Ishikawa (cell line): Measurements from ENCODE around the gene SACS.

Source experiments
- CEBPB ChIP-seq: IDR thresholded peaks from 2 replicates; pipeline ENCODE4 v1.6.1; 2012
- CREB1 ChIP-seq: IDR thresholded peaks from 2 replicates; pipeline ENCODE4 v1.6.1; 2012; ENCODE audit warnings: low read depth
- EGR1 ChIP-seq: IDR thresholded peaks from 2 replicates; pipeline ENCODE4 v1.6.1; 2012
- EP300 ChIP-seq: IDR thresholded peaks from 2 replicates; pipeline ENCODE4 v1.6.1; 2012; ENCODE audit warnings: borderline replicate concordance
- FOXM1 ChIP-seq: IDR thresholded peaks from 2 replicates; pipeline ENCODE4 v1.6.1; 2012; ENCODE audit warnings: low read depth, borderline replicate concordance
- NFIC ChIP-seq: IDR thresholded peaks from 2 replicates; pipeline ENCODE4 v1.6.1; 2012
- RAD21 ChIP-seq: IDR thresholded peaks from 2 replicates; pipeline ENCODE4 v1.6.1; 2012; ENCODE audit warnings: low read depth
- TAF1 ChIP-seq: IDR thresholded peaks from 2 replicates; pipeline ENCODE4 v1.6.1; 2012; ENCODE audit warnings: low read depth, mild to moderate bottlenecking
- TCF12 ChIP-seq: IDR thresholded peaks from 2 replicates; pipeline ENCODE4 v1.6.1; 2012; ENCODE audit warnings: low read depth
- TEAD4 ChIP-seq: IDR thresholded peaks from 2 replicates; pipeline ENCODE4 v1.6.1; 2012
- YY1 ChIP-seq: IDR thresholded peaks from 2 replicates; pipeline ENCODE4 v1.6.1; 2012; ENCODE audit warnings: low read depth
- ZBTB7A ChIP-seq: IDR thresholded peaks from 2 replicates; pipeline ENCODE4 v1.6.1; 2012; ENCODE audit warnings: low read depth
- TF ChIP-seq, protein P1 (sequence below): IDR thresholded peaks from 2 replicates; pipeline ENCODE4 v1.6.1; 2012
- TF ChIP-seq, protein P2 (sequence below): IDR thresholded peaks from 2 replicates; pipeline ENCODE4 v1.6.1; 2012
- TF ChIP-seq, protein P3 (sequence below): IDR thresholded peaks from 2 replicates; pipeline ENCODE4 v1.6.1; 2012; ENCODE audit warnings: low read depth, mild to moderate bottlenecking

Gene SACS

DNA sequence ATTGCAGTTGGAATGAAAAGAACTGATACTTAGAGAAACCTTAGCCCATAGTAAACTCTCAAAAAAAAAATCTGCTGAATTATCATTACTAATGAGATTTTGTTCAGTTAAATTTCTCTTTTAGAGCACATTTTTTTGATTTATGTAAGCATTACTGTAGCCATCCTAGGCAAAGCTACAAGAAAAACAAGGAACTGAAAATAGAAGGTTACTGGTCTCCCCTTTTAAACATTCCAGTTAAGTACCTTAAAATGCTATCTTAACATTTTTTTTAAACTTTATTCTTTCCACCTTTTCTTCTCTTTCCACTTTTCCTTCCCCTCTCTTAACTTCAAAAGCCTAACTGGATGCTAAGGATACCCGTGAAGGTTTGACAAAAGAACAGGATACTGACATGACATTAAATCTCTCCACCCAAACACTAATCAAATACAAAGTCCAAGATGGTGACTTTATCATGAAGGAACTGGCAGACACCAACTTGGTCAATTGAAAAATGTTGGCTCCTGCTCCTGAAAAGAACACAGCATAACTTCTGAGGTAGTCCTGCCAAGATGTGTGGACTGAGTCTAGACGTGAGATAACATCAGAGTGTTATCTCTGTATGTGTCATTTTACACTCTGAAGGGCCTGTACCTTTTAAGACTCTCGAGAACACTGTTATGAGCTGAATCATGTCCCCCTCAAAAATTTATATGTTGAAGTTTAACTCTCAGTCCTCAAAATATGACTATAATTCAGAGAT, 29.5 kb upstream of the SACS start:
- no peak for TF ChIP-seq TEAD4
- no peak for TF ChIP-seq CEBPB
- no peak for TF ChIP-seq TAF1
- TF ChIP-seq EGR1 = no peak
- no peak for TF ChIP-seq RAD21
- TF ChIP-seq, protein P1, sequence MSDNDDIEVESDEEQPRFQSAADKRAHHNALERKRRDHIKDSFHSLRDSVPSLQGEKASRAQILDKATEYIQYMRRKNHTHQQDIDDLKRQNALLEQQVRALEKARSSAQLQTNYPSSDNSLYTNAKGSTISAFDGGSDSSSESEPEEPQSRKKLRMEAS = no peak
- TF ChIP-seq, protein P2, sequence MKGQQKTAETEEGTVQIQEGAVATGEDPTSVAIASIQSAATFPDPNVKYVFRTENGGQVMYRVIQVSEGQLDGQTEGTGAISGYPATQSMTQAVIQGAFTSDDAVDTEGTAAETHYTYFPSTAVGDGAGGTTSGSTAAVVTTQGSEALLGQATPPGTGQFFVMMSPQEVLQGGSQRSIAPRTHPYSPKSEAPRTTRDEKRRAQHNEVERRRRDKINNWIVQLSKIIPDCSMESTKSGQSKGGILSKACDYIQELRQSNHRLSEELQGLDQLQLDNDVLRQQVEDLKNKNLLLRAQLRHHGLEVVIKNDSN = no peak
- no peak for TF ChIP-seq EP300
- TF ChIP-seq CREB1 = no peak
- TF ChIP-seq TCF12 = no peak
- TF ChIP-seq, protein P3, sequence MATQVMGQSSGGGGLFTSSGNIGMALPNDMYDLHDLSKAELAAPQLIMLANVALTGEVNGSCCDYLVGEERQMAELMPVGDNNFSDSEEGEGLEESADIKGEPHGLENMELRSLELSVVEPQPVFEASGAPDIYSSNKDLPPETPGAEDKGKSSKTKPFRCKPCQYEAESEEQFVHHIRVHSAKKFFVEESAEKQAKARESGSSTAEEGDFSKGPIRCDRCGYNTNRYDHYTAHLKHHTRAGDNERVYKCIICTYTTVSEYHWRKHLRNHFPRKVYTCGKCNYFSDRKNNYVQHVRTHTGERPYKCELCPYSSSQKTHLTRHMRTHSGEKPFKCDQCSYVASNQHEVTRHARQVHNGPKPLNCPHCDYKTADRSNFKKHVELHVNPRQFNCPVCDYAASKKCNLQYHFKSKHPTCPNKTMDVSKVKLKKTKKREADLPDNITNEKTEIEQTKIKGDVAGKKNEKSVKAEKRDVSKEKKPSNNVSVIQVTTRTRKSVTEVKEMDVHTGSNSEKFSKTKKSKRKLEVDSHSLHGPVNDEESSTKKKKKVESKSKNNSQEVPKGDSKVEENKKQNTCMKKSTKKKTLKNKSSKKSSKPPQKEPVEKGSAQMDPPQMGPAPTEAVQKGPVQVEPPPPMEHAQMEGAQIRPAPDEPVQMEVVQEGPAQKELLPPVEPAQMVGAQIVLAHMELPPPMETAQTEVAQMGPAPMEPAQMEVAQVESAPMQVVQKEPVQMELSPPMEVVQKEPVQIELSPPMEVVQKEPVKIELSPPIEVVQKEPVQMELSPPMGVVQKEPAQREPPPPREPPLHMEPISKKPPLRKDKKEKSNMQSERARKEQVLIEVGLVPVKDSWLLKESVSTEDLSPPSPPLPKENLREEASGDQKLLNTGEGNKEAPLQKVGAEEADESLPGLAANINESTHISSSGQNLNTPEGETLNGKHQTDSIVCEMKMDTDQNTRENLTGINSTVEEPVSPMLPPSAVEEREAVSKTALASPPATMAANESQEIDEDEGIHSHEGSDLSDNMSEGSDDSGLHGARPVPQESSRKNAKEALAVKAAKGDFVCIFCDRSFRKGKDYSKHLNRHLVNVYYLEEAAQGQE = no peak
- TF ChIP-seq ZBTB7A = no peak
- TF ChIP-seq NFIC = no peak
- no peak for TF ChIP-seq FOXM1
- TF ChIP-seq YY1 = no peak

DNA sequence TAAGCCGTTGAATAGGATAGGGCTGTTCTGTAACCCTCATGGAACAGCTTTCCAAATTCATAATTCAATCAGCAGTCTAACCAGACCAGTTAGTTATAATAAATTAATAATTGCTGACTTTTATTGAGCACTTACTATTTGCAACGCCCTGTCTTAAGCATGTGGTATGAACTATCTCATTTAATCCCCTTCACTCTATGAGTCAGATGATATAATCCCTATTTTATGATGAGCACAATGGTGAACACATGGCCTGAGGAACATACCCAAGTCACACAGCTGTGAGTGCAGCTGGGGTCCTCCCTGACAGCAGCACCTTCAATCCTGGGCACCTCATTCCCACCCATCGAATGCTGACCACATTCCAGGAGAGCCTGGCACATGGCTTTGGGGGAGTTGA, 28.0 kb upstream of the SACS start:
- TF ChIP-seq CEBPB (no peak), TAF1 (no peak), TEAD4 (no peak), CREB1 (no peak), FOXM1 (no peak), NFIC (no peak), RAD21 (no peak), YY1 (no peak), EP300 (no peak), ZBTB7A (no peak), EGR1 (no peak), TCF12 (no peak)
- TF ChIP-seq, protein P2 = no peak
- TF ChIP-seq, protein P3 = no peak
- TF ChIP-seq, protein P1 = no peak

DNA sequence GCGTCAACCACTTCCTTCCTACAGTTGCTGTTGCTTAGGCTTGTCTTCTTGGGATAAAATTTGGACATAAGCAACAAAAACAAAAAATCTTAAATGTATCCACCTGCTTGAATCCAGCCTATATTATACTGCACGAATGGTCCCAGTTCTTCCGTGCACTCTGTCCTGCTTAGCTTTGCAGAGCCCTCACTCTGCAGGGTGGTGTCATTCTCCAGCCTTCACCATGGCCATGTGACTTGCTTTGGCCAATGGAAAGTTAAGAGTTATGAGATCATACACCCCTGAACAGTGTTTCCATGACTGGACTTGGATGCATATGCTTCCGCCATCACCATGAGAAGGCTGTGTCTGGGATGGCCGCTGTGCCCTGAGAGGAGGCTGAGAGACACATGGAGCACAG, 27.4 kb upstream of the SACS start:
- TF ChIP-seq EGR1 = no peak
- no peak for TF ChIP-seq FOXM1
- TF ChIP-seq, protein P2 = 0 out of 2 replicates have a peak, but pooled peaks have one; percentile 17
- no peak for TF ChIP-seq CREB1
- TF ChIP-seq, protein P1 = no peak
- TF ChIP-seq RAD21 = no peak
- no peak for TF ChIP-seq ZBTB7A

DNA sequence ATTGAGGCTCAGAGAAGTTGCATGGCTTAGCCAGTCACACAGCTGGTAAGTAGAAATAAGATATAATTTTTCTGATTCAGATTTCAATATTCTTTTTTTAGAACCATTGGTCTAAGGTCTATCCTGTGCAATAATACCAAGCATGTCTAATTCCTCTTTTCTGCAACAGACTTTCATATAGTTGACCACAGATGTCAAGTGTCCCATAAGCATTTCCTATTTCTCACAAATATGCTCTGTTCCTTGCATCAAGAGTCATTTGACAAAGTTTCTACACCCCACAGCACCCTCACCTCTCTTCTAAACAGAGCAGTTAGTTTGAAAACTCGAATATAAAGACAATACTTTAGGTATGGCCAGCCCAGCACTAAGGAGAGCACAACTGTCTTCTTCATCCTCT, 26.8 kb upstream of the SACS start:
- TF ChIP-seq YY1 = no peak
- TF ChIP-seq RAD21 = no peak
- no peak for TF ChIP-seq FOXM1
- TF ChIP-seq NFIC = no peak
- no peak for TF ChIP-seq ZBTB7A
- no peak for TF ChIP-seq CEBPB
- TF ChIP-seq CREB1 = no peak
- no peak for TF ChIP-seq EP300
- TF ChIP-seq, protein P2 = no peak
- no peak for TF ChIP-seq TCF12
- TF ChIP-seq, protein P1 = no peak
- TF ChIP-seq TEAD4 = no peak
- no peak for TF ChIP-seq EGR1
